ENCODE results near the gene ZNF808. TPM values are rescaled to one million over a fixed set of nuclear protein-coding genes. Genes with fewer than 3 reads are reported as not detected.
"Not testable (repeated sequence)": the region's sequence is repeated elsewhere in the genome, so short reads cannot be mapped to it uniquely, and the experiment has no call there.

ZNF808 gene
- total RNA-seq, 6 donors from 2014 or later: 12.6 to 63.9 (median 25.3) TPM

- 71 to 82% methylated on average over 8 of the region's 8 CpGs for WGBS, 2 donors
- DNase-seq: no peak
- Histone ChIP-seq H3K4me3 (no peak overlapping the region), H3K36me3 (peaks cover 18 to 53% (median 32%) of the 10 kb centered on the region in 4 donors), H3K4me1 (peaks cover 0 to 5% (median 0%) of the 10 kb centered on the region in 4 donors), H3K27me3 (no peaks in the 10 kb centered on the region), H3K9me3 (peaks cover 0 to 38% (median 22%) of the 10 kb centered on the region in 4 donors), H3K27ac (no peak overlapping the region)
- ATAC-seq (ENCODE audit: low FRiP score in 2 of 2): no peak
- TF ChIP-seq, protein P1, sequence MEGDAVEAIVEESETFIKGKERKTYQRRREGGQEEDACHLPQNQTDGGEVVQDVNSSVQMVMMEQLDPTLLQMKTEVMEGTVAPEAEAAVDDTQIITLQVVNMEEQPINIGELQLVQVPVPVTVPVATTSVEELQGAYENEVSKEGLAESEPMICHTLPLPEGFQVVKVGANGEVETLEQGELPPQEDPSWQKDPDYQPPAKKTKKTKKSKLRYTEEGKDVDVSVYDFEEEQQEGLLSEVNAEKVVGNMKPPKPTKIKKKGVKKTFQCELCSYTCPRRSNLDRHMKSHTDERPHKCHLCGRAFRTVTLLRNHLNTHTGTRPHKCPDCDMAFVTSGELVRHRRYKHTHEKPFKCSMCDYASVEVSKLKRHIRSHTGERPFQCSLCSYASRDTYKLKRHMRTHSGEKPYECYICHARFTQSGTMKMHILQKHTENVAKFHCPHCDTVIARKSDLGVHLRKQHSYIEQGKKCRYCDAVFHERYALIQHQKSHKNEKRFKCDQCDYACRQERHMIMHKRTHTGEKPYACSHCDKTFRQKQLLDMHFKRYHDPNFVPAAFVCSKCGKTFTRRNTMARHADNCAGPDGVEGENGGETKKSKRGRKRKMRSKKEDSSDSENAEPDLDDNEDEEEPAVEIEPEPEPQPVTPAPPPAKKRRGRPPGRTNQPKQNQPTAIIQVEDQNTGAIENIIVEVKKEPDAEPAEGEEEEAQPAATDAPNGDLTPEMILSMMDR (IDR thresholded peaks at IDR 0.05): no peak
- no peak for TF ChIP-seq POLR2AphosphoS5 (IDR thresholded peaks at IDR 0.05)
- TF ChIP-seq POLR2A (IDR thresholded peaks at IDR 0.05): no peak
- TF ChIP-seq EP300 (IDR thresholded peaks at IDR 0.05): no peak
These were observed 15.7 kb downstream of the ZNF808 start for GRCh38 chr19:52542984-52543664.

- WGBS, 2 donors: 95 to 97% methylated on average over 15 of the region's 15 CpGs
These were observed 26.9 kb downstream of the ZNF808 start for GRCh38 chr19:52554216-52554971.

DNA sequence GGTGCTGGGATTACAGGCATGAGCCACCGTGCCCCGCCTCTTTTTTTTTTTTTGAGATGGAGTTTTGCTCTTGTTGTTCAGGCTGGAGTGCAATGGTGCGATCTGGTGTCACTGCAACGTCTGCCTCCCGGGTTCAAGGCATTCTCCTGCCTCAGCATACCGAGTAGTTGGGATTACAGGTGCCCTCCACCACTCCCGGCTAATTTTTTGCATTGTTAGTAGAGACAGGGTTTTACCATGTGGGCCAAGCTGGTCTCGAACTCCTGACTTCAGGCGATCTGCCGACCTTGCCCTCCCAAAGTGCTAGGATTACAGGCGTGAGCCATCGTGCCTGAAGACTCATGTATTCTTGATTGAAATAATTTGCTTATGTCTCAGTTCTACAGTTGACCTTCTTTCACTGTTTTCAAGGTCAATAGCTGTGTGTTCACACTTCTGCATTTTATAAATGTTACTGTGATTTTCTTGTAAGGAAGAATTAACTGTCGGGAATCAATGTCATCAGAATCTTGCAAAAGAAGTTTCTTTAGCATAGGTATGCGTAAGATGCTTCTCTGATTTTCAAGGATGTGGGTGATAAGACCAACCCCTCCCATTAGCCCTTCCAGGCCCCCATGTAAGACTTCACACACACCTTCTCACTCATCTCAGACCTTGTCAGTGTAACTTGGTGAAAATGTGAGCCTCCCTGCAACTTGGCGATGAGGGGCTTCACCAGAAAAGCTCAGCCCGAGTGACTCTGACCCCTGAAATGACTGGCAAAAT is 29.9 kb downstream of the ZNF808 start:
- peaks cover 8 to 69% (median 57%) of the 10 kb centered on the region in 4 donors for H3K36me3 ChIP-seq
- no peaks in the 10 kb centered on the region for H3K4me1 ChIP-seq
- ATAC-seq (ENCODE audit: low FRiP score in 2 of 2) (no peak), DNase-seq (no peak)
- H3K27ac ChIP-seq: no peak overlapping the region
- TF ChIP-seq, protein P1 (IDR thresholded peaks at IDR 0.05): no peak
- no peak for TF ChIP-seq EP300 (IDR thresholded peaks at IDR 0.05)
- TF ChIP-seq POLR2AphosphoS5 (IDR thresholded peaks at IDR 0.05): no peak
- no peak for TF ChIP-seq POLR2A (IDR thresholded peaks at IDR 0.05)
- H3K27me3 ChIP-seq: no peaks in the 10 kb centered on the region
- no peak overlapping the region for H3K4me3 ChIP-seq
- H3K9me3 ChIP-seq: peaks cover 43 to 96% (median 94%) of the 10 kb centered on the region in 4 donors
- 96 to 98% methylated on average over 16 of the region's 16 CpGs for WGBS, 2 donors

More at GRCh38 chr19:52554216-52554971, 26.9 kb downstream of the ZNF808 start:
- Histone ChIP-seq H3K27me3 (no peaks in the 10 kb centered on the region), H3K27ac (no peak overlapping the region), H3K9me3 (peaks cover 53 to 98% (median 95%) of the 10 kb centered on the region in 4 donors), H3K4me3 (no peak overlapping the region), H3K36me3 (peaks cover 16 to 78% (median 72%) of the 10 kb centered on the region in 4 donors), H3K4me1 (no peaks in the 10 kb centered on the region)
- no peak for DNase-seq
- ATAC-seq (ENCODE audit: low FRiP score in 2 of 2): no peak
- TF ChIP-seq, protein P1 (IDR thresholded peaks at IDR 0.05): no peak
- TF ChIP-seq POLR2AphosphoS5 (IDR thresholded peaks at IDR 0.05): no peak
- no peak for TF ChIP-seq POLR2A (IDR thresholded peaks at IDR 0.05)
- no peak for TF ChIP-seq EP300 (IDR thresholded peaks at IDR 0.05)

GRCh38 chr19:52558732-52559445 is 31.4 kb downstream of the ZNF808 start:
- ATAC-seq (ENCODE audit: low FRiP score in 2 of 2); H3K27me3 ChIP-seq; H3K4me3 ChIP-seq; H3K4me1 ChIP-seq; H3K27ac ChIP-seq; DNase-seq: not testable (repeated sequence)
- H3K36me3 ChIP-seq: peaks cover 2 to 60% (median 44%) of the 10 kb centered on the region in 4 donors
- WGBS, 2 donors: 72 to 78% methylated on average over 5 of the region's 5 CpGs
- H3K9me3 ChIP-seq: peaks cover 30 to 96% (median 93%) of the 10 kb centered on the region in 4 donors

- not testable (repeated sequence) for DNase-seq; ATAC-seq (ENCODE audit: low FRiP score in 2 of 2); H3K27ac ChIP-seq; H3K4me3 ChIP-seq; H3K27me3 ChIP-seq; H3K4me1 ChIP-seq
- 99 to 100% methylated on average over 8 of the region's 8 CpGs for whole genome bisulfite sequencing, 2 donors
- Histone ChIP-seq H3K9me3 (peaks cover 12 to 90% (median 85%) of the 10 kb centered on the region in 4 donors), H3K36me3 (peaks cover 0 to 46% (median 31%) of the 10 kb centered on the region in 4 donors)
These were observed 34.1 kb downstream of the ZNF808 start for GRCh38 chr19:52561611-52562010.
